GM13976 (cell line): ENCODE results near the gene EED.

Source experiments
- DNase-seq: peaks from one replicate; pipeline ENCODE4 v3.0.0; 2012; ENCODE audit warnings: low spot score
- in situ Hi-C: fragments of 300-500 bp; cut with MboI; formaldehyde crosslinking; loops from one replicate; pipeline ENCODE4 v1.12.0; 2022; ENCODE audit warnings: low sequenced_read_pairs, mixed read lengths, inconsistent platforms; ENCODE audit not compliant: unreplicated experiment
- TF ChIP-seq, protein P1 (sequence below): IDR thresholded peaks from 2 replicates; pipeline ENCODE4 v1.5.1; 2012; ENCODE audit warnings: borderline replicate concordance, mild to moderate bottlenecking; ENCODE audit not compliant: insufficient read depth; ENCODE audit errors: extremely low read depth, missing control alignments, control extremely low read depth

EED gene, protein sequence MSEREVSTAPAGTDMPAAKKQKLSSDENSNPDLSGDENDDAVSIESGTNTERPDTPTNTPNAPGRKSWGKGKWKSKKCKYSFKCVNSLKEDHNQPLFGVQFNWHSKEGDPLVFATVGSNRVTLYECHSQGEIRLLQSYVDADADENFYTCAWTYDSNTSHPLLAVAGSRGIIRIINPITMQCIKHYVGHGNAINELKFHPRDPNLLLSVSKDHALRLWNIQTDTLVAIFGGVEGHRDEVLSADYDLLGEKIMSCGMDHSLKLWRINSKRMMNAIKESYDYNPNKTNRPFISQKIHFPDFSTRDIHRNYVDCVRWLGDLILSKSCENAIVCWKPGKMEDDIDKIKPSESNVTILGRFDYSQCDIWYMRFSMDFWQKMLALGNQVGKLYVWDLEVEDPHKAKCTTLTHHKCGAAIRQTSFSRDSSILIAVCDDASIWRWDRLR

DNA sequence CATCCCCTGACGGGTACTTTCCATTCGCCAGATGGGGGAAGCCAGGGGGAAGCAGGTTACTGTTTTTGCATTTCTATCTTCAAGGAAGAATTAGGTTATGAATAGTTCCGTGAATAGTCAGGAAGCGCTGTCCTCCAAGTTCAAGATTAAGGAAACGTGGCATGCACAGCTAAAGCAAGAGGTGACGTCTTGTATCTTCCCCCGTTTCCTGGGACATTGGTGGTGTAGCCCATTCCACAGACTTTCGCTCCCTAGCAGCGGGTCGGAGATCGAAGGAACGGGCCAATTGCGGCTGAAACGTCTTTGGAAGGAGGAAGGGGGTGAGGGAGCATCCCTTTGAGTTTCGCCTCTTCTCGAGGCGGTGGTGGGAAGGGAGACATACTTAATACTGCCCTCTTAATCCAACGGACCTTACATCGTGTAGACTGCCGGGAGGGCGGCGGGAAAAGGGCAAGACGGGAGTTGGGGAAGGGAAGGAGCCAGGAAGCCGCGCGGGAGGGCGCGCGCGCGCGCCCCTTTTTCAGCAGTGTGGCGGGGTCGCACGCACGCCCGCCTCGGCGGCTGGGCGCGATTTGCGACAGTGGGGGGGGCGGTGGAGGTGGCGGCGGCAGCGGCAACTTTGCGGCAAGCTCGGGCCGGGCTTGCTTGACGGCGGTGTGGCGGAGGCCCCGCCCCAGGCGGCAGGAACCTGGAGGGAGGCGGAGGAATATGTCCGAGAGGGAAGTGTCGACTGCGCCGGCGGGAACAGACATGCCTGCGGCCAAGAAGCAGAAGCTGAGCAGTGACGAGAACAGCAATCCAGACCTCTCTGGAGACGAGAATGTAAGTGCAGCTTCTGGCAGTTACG is at the start of gene EED:
TSS of gene EED (plus strand) at position 232 of the 847 bp plus-strand sequence. CDS start at position 709, 477 bp downstream.
- DNase-seq, result peak; percentile 91
- TF ChIP-seq, protein P1, sequence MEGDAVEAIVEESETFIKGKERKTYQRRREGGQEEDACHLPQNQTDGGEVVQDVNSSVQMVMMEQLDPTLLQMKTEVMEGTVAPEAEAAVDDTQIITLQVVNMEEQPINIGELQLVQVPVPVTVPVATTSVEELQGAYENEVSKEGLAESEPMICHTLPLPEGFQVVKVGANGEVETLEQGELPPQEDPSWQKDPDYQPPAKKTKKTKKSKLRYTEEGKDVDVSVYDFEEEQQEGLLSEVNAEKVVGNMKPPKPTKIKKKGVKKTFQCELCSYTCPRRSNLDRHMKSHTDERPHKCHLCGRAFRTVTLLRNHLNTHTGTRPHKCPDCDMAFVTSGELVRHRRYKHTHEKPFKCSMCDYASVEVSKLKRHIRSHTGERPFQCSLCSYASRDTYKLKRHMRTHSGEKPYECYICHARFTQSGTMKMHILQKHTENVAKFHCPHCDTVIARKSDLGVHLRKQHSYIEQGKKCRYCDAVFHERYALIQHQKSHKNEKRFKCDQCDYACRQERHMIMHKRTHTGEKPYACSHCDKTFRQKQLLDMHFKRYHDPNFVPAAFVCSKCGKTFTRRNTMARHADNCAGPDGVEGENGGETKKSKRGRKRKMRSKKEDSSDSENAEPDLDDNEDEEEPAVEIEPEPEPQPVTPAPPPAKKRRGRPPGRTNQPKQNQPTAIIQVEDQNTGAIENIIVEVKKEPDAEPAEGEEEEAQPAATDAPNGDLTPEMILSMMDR, result no peak
- in situ Hi-C loops, result no loop called here

DNA sequence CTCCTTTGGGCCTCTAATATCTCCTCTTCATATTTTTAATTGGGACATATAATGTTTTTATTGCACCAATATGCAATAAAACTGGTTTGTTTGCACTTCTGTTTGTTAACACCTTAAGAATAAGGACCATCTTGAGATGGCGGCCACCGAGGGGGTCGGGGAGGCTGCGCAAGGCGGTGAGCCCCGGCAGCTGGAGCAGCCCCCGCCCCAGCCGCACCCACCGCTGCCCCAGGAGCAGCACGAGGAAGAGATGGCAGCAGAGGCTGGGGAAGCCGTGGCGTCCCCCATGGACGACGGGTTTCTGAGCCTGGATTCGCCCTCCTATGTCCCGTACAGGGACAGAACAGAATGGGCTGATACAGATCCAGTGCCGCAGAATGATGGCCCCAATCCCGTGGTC is 49.6 kb upstream of the EED start:
- in situ Hi-C loops, result loop anchor here (10.0 kb wide), 1 partner anchor 150 kb away; no protein-coding TSS in a partner anchor
- TF ChIP-seq, protein P1, result no peak
- no peak for DNase-seq

DNA sequence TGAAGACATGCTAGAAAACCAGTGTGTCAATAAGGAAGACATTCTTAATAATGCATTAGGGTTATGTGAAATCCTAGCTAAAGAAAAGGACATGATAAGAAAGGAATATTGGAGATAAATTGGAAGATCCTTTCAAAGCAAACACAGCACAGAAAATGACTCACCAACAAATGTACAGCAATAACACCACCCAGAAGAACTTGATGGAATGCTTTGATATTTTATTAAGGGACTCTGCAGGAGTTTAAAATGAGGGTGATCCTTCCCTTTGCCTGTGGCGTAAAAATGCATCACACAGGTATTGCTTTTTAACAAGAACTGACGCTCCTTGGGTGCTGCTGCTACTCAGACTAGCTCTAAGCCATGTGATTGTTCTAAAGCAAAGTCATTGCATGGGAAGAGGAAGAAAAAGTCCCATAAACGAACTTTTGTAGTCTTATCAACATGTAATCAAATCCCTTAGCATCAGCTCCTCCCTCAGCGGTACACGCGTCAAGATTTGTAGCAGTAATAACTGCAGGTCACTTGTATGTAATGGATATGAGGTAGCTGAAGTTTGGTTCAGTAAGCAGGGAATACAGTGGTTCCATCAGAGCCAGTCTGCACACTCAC is 48.4 kb upstream of the EED start:
- in situ Hi-C loops, result loop anchor here (10.0 kb wide), 1 partner anchor 151 kb away; no protein-coding TSS in a partner anchor
- no peak for DNase-seq
- TF ChIP-seq, protein P1, result no peak

DNA sequence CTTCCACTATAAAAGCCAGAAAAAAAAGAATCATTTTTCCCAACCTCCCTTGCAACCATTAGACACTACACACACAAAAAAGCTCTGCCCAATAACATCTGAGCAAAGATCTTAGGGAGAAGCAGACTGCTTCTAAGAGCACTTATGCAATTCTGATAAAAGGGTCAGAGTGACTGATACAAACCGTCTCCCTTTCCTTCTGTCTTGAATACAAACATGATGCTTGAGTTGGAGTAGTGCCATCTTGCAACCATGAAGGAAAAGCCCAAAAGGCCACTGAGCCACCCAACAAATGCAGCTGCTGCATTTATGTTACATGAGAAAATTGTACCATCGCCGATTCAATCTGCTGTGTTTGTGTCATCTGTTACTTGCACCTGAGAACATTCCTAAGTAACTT is 47.6 kb upstream of the EED start:
- TF ChIP-seq, protein P1, result no peak
- DNase-seq, result no peak
- in situ Hi-C loops, result loop anchor here (10.0 kb wide), 1 partner anchor 152 kb away; no protein-coding TSS in a partner anchor

DNA sequence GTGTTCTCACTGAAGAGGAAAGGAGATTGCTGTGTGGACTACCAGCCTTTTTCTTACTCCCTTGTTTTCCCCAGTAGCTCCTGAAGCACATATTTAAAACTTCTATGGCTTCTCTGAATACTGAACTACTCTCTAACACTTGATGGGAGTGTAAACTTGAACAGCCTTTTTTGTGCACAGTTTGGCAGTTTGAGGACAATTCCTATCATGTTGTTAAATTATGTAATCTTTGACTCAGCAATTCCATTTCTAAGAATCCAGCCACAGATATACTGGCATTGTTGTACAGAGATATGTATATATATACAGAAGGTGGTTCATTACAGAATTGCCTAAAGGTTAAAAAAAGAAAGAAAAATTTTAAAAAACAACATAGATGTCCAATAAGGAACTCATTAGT is 47.1 kb upstream of the EED start:
- TF ChIP-seq, protein P1, result no peak
- in situ Hi-C loops, result loop anchor here (10.0 kb wide), 1 partner anchor 153 kb away; no protein-coding TSS in a partner anchor
- DNase-seq, result no peak

DNA sequence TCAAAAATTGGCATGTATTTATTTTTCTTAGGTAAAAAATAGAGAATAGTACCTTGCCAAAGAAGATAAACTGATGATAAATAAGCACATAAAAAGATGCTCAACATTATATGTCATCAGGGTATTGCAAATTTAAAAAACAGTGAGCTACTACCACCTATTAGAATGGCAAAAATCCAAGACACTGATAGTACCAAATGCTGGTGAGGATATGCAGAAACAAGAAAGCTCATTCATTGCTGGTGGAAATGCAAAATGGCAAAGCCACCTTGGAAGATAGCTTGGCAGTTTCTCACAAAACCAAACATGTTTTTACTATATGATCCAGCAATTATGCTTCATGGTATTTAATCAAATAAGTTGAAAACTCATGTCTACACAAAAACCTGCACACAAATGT is 46.4 kb upstream of the EED start:
- TF ChIP-seq, protein P1, result no peak
- in situ Hi-C loops, result loop anchor here (10.0 kb wide), 1 partner anchor 153 kb away; no protein-coding TSS in a partner anchor
- no peak for DNase-seq
